CD4-positive, alpha-beta T cell treated with Interferon gamma for 1 hour (primary cell): Measurements from ENCODE around the gene HDAC4.

ENCODE experiments used
- DNase-seq: peaks from one replicate; pipeline ENCODE4 v3.0.0-alpha.2; 2020

Gene HDAC4

GRCh38 chr2:239029958-239030357, 370.9 kb downstream of the HDAC4 start:
- no peak for DNase-seq

GRCh38 chr2:239028253-239028619, 372.6 kb downstream of the HDAC4 start:
- no peak for DNase-seq

GRCh38 chr2:239027391-239028252, 373.2 kb downstream of the HDAC4 start:
- DNase-seq: no peak

GRCh38 chr2:239026711-239027361, 374.0 kb downstream of the HDAC4 start:
- DNase-seq: no peak

GRCh38 chr2:239025951-239026461, 374.8 kb downstream of the HDAC4 start:
- no peak for DNase-seq

GRCh38 chr2:239025096-239025801, 375.6 kb downstream of the HDAC4 start:
- no peak for DNase-seq

- DNase-seq: no peak
These were observed 376.6 kb downstream of the HDAC4 start for GRCh38 chr2:239024226-239024625.

GRCh38 chr2:239022437-239023260, 378.2 kb downstream of the HDAC4 start:
- no peak for DNase-seq

GRCh38 chr2:239021651-239022436, 379.0 kb downstream of the HDAC4 start:
- no peak for DNase-seq

GRCh38 chr2:239021224-239021623, 379.6 kb downstream of the HDAC4 start:
- no peak for DNase-seq

GRCh38 chr2:239020541-239021041, 380.2 kb downstream of the HDAC4 start:
- DNase-seq: no peak

- no peak for DNase-seq
These were observed 381.6 kb downstream of the HDAC4 start for GRCh38 chr2:239019183-239019581.

- DNase-seq: no peak
These were observed 382.3 kb downstream of the HDAC4 start for GRCh38 chr2:239018271-239019182.

GRCh38 chr2:239017491-239018098, 383.2 kb downstream of the HDAC4 start:
- DNase-seq: no peak

GRCh38 chr2:239015901-239016675, 384.7 kb downstream of the HDAC4 start:
- no peak for DNase-seq

GRCh38 chr2:239015218-239015900, 385.5 kb downstream of the HDAC4 start:
- no peak for DNase-seq

GRCh38 chr2:239014458-239015217, 386.2 kb downstream of the HDAC4 start:
- DNase-seq: no peak

- no peak for DNase-seq
These were observed 387.2 kb downstream of the HDAC4 start for GRCh38 chr2:239013678-239013976.
